HG02981 (cell line): ENCODE data around the gene SRD5A1.

Source experiments
- ATAC-seq: cut with Tn5 transposase; IDR thresholded peaks from one replicate; pipeline ENCODE4 v1.9.1; 2021; ENCODE audit warnings: mild to moderate bottlenecking, moderate library complexity; ENCODE audit not compliant: unreplicated experiment

Gene SRD5A1

DNA sequence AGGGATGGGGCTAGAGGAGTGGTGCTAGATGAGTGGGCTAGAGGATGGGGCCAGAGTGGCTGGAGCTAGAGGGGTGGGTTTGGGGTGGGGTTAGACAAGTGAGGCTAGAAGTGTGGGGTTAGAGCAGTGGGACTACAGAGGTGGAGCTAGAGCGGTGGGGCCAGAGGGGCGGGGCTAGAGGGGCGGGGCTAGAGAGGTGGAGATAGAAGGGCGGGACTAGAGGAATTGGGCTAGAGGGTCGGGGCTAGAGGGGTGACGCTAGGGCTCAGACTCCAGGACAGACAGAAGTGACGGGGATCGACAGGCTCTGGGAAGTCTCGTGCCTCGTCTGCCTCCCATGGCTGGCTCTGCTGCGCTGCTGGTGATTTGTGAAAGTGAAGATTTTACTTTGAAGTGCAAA, 49.0 kb downstream of the SRD5A1 start:
- no peak for ATAC-seq

DNA sequence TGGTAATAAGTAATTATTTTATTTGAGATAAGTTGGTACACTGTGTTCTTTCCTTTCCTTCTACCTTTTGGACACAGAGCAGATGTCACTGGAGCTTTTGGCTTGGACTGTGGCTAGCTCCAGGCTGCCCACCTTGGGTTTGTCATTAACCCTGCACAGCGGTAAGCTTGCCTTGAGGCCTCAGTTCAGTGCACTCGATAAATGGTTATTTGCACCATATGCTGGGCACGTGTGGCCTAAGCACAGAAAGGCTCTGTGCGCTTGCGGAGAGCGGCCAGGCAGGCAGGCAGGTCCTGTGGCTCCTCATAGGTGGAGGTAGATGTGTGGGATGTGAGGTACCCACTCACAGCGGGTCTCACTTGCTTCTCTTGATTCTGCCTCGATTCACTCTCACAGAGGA, 50.0 kb downstream of the SRD5A1 start:
- ATAC-seq: no peak

DNA sequence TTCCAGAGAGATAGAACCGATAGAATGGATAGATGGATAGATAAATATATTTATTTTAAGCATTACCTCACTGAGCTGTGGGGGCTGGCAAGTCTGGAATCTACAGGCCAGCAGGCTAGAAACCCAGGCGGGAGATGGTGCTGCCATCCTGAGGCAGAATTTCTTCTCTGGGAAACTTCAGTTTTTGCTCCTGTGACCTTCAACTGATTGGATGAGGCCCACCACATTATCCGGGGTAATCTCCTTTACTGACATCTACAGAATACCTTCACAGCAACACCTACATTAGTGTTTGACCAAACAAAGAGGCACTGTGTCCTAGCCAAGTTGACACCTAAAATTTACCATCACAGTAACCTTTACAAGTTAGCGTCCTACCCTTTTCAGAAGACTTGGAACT, 50.8 kb downstream of the SRD5A1 start:
- ATAC-seq: no peak

DNA sequence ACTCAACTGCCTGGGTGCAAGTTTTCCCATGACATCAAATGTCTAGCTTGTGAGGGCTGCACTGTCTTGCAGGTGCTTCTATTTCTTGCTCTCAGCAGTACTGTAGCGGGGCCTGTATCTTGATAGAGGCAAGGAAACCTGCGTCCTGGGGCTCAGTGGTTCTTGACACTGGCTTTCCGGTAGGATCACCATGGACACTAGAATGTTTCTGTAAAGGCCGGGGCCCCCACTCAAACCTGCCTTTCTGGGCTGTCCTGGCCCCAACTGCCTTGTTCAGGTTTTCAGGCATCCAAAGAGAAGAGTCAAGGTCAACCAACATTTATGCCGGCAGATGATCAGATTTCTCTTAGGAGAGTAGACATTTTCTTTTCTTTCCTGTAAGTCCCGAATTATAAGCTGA, 53.3 kb downstream of the SRD5A1 start:
- ATAC-seq: no peak

DNA sequence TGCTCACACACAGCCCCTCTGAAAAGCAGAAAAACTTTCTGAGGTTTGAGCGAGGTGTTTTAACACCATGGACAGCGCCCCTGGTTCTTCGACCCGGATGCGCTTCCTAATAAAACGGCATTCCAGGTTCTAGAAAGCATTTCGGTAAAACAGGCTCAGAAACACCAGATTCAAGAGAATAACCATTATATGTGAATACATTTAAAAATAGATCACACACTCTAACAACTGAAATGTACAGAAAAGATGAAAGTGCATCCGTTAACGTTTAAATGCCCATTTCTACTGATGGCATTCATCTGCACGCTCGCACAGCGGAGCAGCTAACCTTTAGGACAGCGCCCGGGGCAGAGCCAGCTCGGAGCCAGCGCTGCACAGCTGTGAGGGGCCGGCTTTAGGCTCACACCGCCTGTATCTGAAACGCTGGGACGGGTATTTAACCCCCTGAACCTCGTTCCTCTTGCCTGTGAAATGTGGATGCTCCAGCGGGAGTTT, 53.7 kb downstream of the SRD5A1 start:
- no peak for ATAC-seq

DNA sequence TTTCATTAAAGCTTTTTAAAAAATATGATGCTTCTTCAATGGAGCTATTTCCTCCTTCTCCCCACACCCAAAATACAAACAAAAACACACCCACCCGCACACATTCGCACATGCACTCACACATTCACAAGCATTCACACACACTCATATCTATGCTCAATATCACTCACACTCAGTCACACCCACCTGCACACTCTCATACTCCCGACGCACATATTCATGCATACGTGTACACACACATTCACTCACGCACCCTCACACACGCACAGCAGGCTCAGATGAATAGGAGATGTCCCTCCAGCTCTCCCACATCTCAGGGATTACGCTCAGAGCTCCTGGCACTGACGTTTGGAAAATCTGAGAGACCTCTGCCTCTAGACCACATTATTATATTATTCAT, 54.3 kb downstream of the SRD5A1 start:
- no peak for ATAC-seq

GRCh38 chr5:6692906-6693305, 59.7 kb downstream of the SRD5A1 start:
- no peak for ATAC-seq

DNA sequence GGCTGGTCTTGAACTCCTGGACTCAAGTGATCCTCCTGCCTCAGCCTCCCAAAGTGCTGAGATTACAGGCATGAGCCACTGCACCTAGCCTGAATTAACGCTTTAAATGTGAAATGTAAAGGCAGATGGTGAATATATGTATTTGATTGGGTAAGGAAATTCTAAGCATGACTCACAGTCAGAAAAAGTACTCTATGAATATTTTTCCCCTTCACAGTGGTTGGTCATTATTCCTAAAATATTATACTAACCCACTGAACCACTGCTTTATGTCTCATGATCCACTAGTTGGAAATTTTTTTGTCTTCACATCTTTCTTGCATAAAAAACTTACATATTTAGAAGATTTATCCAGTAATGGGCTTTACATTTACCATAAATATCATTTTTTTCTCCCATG, 65.5 kb downstream of the SRD5A1 start:
- no peak for ATAC-seq

DNA sequence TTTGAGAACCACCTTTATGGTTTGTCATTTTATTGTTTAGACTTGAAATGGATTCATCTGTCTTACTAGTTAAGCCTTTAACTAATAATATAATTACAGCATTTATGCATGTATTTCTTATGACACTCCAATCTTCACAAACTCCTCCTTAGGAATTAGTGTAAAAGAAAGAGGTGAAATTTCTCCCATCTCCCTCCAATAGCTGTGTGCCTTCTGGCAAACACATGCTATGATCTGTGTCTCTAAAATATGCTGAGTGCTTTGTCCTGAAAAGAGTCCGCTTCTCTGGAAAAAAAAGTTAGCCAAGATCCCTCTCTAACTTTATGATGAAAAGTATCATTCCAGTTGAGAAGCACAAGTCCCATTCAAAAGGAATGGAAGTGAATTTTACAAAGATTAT, 66.1 kb downstream of the SRD5A1 start:
- ATAC-seq: no peak

- no peak for ATAC-seq
Observed at GRCh38 chr5:6700074-6700684, 66.9 kb downstream of the SRD5A1 start.

- ATAC-seq: no peak
Observed at GRCh38 chr5:6700685-6701355, 67.6 kb downstream of the SRD5A1 start.

DNA sequence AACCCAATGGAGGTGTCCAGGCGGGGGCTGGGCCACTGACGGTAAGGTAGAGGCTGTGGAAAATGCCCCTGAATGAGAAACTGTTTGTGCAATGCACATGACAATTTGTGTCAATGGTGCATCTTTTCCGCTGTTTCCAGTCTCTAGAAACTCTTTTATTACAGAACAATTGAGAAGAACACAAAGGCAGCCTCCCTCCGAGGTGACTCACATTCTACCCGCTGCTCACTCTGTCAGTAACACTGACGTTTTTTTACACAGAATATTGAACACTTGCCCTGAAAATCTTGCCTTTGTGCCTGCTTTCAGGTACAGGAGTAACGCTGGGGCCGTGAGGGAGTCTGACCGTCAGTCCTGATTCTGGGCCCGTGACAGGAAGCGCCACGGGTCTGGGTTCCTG, 68.3 kb downstream of the SRD5A1 start:
- ATAC-seq: no peak

DNA sequence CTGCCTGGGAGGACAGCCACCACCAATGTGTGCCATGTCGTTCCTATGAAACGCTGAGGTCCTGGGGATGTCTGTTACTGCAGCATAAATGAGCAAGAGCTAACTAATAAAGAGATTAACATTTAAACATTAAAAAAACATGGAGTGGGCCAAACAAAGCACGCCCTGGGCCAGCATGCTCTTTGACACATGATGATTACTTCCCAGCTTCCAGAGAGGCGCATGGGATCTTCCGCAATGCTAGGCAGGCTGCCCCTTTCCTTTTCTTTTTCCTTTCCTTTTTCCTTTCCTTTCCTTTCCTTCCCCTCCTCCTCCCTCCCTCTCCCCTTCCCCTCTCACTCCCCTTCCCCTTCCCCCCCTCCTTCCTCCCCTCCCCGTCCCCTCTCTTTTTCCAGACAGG, 69.4 kb downstream of the SRD5A1 start:
- ATAC-seq: no peak

DNA sequence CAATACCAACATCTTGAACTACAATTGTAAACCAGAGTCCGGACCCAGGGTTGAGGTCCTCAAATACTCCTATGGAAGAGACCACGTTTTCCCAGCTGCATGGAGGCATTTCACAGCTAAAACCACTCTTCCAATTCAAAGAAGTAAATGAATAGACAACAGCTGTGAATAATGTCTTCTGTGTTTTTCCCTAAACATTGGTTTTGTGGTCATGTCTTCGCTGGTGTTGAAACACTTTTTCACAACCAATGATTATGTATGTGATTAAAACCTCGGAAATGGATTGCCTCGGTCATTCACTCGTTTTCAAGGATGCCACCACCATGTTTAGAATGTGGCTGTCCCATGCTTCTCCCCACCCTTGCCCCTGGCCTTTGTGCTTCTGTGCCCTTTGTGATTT, 70.6 kb downstream of the SRD5A1 start:
- no peak for ATAC-seq

DNA sequence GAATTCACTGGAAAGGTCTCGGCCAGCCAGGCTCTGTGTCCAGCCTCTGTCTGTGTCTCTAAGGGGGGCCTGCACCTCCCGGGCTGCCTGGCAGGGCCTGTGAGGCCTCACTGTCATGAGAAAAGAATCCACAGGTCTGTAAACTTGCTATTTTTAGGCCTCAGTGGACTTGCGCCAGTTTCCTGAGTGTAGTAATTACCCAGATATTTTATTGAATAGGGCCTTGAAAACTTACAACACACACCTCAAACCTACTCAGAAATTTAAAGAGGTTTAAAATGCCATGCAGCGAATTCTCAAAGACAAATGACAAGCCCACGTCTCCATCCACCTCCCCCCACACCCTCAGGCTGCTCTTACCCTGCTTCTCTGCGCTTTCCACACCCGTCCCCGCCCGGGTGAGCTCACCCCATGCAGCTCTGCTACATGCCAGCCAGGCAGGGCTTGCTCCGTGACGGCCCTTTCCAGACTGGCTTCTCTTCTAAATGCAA, 71.2 kb downstream of the SRD5A1 start:
- ATAC-seq: no peak

DNA sequence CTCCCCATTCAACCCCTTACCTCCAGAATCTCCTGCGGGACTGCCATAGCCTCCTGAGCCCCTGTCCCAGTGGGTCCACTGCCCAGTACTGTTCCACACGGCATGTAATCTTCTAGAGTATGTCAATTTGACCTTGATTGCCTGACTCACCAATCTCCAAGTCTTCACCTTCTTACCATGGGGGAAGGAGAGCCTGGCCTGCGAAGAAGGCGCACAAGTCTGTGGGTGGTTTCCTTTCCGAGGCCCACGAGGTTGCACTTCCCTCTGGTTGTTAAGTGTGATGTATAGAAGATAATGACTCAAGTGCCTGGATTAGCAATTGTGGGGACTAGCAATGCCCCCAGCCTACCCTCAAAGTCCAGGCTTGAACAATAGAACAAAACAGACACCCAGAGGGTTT, 71.8 kb downstream of the SRD5A1 start:
- ATAC-seq: no peak

- no peak for ATAC-seq
Observed at GRCh38 chr5:6705959-6706358, 72.7 kb downstream of the SRD5A1 start.

- ATAC-seq: no peak
Observed at GRCh38 chr5:6707852-6708251, 74.6 kb downstream of the SRD5A1 start.

DNA sequence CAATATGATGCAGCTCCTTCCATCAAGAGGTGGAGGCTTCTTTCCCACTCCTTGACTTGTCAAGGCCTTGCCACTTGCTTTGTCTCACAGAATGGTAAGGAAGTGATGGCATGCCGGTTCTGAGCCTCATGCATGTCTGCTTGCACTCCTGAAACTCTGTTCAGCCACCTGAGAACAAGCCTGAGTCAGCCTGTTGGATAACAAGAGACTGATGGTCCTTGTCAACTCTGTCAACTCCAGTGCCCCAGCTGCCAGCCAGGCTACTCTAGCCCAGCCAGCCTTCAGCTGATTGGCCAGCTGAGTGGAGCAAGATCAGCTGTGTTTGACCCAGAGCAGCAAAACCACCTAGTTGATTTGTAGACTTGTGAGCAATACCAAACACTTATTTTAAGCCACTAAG, 75.6 kb downstream of the SRD5A1 start:
- no peak for ATAC-seq

- no peak for ATAC-seq
Observed at GRCh38 chr5:6710070-6710469, 76.8 kb downstream of the SRD5A1 start.

DNA sequence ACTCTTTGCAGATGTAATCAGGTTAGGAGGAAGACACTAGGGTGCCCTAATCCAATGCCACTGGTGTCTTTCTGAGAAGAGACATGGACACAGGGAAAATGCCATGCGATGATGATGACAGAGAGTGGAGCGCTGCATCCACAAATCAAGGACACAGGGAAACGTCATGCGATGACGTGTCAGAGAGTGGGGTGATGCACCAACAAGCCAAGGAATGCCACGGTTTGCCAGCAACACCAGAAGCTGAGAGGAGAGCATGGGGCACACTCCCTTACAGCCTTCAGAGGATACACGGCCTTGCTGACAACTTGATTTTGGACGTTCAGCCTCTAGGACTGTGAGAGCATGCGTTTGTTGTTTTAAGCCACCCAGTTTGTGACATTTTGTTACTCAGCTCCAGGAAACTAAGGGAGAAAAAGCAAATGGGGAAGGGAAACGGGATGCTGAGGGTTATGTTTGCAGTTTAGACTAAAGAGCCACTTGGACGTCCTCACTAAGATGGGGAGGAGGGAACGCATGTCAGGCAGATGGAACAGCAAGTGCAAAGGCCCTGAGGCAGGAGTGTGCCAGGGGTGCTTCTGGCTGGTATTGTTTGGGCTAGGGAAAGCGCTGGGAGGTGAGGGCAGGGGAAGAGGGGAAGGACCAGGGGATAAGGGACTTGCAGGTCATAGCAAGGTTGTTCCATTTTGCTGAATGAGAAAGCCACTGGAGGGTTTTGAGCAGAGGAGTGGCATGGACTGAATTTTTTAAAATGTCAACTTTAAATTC, 77.5 kb downstream of the SRD5A1 start:
- no peak for ATAC-seq
